HG03097 (cell line): ENCODE data around the gene CHTF18.

Source experiments
- ATAC-seq: cut with Tn5 transposase; IDR thresholded peaks from one replicate; pipeline ENCODE4 v1.9.1; 2021; ENCODE audit not compliant: unreplicated experiment, low FRiP score

CHTF18 gene

GRCh38 chr16:789191-789850, 901 bp downstream of the CHTF18 start:
- ATAC-seq: no peak

GRCh38 chr16:790086-790485, 1.7 kb downstream of the CHTF18 start:
- no peak for ATAC-seq

- no peak for ATAC-seq
Observed at GRCh38 chr16:791131-791530, 2.7 kb downstream of the CHTF18 start.

- no peak for ATAC-seq
Observed at GRCh38 chr16:792221-792995, 4.0 kb downstream of the CHTF18 start.

GRCh38 chr16:793414-793813, 5.0 kb downstream of the CHTF18 start:
- no peak for ATAC-seq

GRCh38 chr16:794091-794822, 5.8 kb downstream of the CHTF18 start:
- no peak for ATAC-seq

GRCh38 chr16:794853-795466, 6.5 kb downstream of the CHTF18 start:
- no peak for ATAC-seq

- no peak for ATAC-seq
Observed at GRCh38 chr16:795580-796229, 7.3 kb downstream of the CHTF18 start.

GRCh38 chr16:796296-797119, 8.1 kb downstream of the CHTF18 start:
- no peak for ATAC-seq

- no peak for ATAC-seq
Observed at GRCh38 chr16:797120-797420, 8.7 kb downstream of the CHTF18 start.

GRCh38 chr16:797686-798085, 9.3 kb downstream of the CHTF18 start:
- no peak for ATAC-seq

GRCh38 chr16:798666-799065, 10.2 kb downstream of the CHTF18 start:
- no peak for ATAC-seq

- no peak for ATAC-seq
Observed at GRCh38 chr16:799111-799947, 10.9 kb downstream of the CHTF18 start.

GRCh38 chr16:799948-800833, 11.8 kb downstream of the CHTF18 start, which contains the start of gene GNG13:
Gene GNG13 (minus strand): TSS chr16:800734. CDS start chr16:799077, 1,657 bp downstream.
- ATAC-seq: no peak

- ATAC-seq: no peak
Observed at GRCh38 chr16:800834-801511, 12.6 kb downstream of the CHTF18 start.

GRCh38 chr16:801584-802363, 13.4 kb downstream of the CHTF18 start:
- no peak for ATAC-seq

- ATAC-seq: no peak
Observed at GRCh38 chr16:802461-802860, 14.0 kb downstream of the CHTF18 start.
